Right renal pelvis (tissue), 4 donors: Measurements from ENCODE around the gene SLC18A3. TPM values are rescaled to one million over a fixed set of nuclear protein-coding genes. Genes with fewer than 3 reads are reported as not detected.

Experiments
- DNase-seq, 4 donors: peaks; one replicate each; pipeline ENCODE4 v3.0.0-alpha.2; 2013; ENCODE audit warnings: low read depth in 4 of 4, low spot score in 3 of 4, missing footprints in 1 of 4
- polyA plus RNA-seq, 4 donors: library from polyadenylated mRNA; unstranded; fragments of 120-200 nt; gene quantifications; one replicate each; pipeline ENCODE4 v1.2.1, GENCODE V29; 2013; ENCODE audit not compliant: insufficient read length in 4 of 4

Gene SLC18A3
- polyA plus RNA-seq, 4 donors: not detected

DNA sequence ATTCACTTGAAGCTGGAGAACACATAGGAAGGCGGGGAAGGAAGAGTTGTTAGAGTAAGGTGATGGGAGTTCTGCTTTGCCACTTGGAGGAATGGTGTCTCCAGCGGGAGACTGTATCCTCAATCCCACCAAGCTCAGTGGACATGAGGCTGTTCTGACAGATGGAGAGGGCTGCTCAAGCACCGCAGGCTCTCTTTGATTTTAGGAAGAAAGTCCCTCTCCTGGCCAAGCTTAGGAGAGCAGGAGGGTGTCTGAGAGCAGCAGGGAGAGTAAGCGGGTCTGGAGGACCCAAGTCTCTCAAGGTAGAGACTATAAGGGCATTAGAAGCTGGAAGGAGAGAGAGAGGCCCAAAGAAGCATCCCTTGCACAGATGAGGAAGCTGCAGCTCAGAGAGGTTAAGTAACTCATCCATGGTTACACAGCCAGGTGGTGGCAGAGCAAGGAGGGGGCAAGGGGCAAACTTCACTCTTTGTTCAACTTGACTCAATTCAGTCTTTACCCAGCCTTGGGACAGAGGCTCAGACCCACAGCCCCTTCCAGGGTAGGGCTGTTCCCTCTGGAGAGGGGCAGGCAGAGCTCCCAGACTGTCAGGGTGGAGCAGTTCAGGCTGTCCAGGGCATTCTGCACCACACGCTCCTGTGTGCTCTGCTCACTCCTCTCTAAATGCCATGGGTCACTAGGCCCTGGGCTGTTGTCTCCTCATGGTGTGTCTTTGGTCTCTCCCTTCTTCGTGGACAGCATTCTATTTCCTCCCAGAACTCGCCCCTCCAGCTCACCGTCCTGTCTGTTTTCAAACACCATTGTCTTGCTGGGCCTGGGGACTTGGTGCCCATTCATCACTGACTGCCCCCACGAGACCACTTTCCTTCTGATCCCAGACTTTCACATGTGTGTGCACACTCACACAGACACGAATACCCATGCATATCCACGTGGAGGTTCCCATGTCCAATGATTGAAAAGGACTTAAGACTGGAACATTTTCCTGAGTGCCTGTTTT, 12.6 kb downstream of the SLC18A3 start:
- no peak for DNase-seq

DNA sequence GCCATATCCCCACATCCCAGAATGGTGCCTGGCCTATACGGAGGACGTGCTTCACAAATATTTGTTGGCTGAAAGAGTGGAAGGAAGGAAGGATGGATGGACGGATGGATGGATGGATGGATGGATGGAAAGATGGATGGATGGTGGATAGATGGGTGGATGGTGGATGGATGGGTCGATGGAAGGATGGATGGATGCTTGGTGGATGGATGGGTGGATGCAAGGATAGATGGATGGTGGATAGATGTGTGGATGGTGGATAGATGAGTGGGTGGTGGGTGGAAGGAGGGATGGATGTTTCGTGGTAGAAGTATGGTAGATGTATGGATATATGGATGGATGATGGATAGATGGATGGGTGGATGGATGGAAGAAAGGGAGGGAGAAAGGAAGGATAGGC, 14.5 kb downstream of the SLC18A3 start:
- no peak for DNase-seq

DNA sequence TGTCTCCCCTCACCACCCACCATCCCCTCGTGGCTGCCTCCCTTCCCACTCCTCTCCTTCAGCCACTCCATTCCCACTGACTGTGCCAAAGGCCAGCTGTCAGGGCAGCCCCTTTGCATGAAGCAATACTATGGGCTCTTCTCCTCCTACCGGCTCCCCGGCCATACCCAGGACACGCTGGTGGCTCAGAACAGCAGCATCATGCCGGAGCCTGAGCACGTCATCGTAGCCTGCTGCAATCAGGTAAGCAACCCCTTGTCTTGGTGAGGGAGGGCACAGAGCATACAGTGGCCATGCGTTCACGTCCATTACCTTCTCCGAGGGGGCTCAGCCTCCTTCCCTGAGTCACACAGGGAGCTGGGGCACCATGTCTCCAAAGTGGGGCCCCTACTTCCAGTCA, 15.3 kb downstream of the SLC18A3 start:
- no peak for DNase-seq

DNA sequence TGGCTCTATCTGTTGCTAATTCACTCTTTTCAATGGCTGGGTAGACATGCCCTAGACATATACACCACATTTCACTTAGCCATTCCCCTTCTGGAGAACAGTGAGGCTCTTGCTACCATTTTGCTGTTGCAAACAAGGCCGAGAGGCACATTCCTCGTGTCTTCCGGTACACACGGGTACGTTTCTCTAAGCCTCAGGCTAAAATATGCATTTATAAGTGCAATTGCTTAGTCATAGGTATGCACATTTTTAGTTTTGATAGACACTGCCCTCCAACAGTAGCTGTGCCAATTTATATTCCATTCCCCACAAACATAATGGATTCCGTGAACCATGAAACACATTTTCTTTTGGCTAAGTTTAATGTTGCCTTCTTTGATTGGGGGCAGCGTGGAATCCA, 16.9 kb downstream of the SLC18A3 start:
- DNase-seq: no peak

DNA sequence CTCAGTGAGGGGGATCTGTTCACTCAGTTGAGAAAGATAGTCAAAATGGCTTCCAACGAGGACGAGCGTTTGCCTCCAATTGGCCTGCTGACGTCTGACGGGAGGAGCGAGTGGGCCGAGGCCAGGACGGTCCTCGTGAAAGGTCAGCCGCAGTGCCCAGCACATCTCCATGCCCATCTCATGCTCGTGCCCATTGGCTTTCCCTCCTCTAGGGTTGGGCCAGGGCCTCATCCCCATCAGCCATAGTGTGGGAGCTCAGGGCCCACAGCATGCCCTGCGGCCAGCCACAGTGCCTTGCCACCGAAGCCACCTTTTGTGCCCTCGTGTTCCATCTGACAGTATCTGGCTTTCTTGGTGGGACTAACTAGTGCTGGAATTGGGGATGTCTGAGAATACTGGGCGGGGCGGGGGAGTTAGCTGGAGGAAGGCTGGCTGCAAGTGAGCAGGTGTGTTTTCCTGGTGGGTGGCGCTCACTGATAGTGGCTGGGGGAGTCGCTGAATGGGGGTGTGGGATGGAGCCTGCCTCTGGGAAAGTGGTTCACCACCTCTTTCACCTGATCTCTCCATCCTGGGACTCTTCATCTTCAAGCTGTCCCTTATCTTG, 17.6 kb downstream of the SLC18A3 start:
- no peak for DNase-seq

DNA sequence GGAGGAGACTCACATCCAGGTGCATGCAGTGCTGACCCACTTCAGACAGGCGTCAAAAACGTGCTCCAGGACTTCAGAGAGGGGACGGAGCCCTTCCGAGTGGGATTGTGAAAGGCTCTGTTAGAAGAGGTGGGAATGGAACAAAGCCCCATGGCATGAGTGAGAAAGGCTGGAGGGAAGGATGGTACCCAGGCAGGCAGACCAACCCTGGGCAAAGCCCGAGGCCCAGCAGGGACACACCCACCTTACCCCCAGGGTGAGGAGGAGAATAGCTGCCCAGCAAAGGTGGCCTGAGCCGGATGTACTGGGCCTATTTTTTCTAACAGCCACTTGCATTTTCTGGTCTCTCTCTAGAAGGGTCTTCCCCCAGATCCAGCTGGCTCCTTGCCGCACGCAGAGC, 18.5 kb downstream of the SLC18A3 start:
- no peak for DNase-seq

DNA sequence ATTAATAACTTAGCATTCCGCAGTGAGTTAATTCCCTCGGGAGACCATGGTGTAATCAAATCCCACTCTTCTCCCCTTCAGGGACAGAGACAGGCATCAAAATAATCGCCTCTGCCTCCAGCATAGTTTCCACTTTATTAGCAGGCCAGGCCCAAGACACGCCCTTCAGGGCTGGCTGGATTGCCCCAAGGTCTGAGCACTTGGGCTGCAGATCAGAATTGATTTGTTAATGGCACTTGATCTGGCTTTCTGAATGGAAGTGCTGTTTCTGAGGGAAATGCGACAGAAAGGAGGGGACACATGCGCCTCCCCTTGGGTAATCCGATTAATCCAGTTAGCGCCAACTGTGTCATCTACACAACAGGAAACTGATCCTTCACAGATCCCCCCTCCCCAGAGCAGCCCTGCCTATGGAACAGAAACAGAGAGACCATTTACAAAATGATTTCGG, 19.3 kb downstream of the SLC18A3 start:
- DNase-seq: no peak

DNA sequence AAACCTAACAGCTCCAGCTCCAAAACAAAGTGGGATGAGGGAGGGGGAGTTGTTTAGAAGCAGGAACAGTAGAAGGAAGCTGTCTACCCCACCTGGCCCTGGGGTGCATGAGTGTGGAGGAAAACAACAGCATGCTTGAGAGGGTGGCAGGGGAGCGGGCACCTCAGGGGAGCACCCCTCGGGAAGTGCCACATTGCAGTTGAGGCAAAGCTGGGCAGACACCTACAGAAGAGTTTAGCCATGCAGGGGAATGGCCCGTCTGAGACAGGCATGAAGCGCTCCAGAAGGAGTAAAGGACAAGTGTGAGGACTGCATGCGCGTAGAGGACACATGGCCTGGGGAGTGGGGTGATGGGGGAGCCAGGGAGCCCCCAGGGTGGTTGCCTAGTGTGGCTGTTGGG, 21.9 kb downstream of the SLC18A3 start:
- no peak for DNase-seq

DNA sequence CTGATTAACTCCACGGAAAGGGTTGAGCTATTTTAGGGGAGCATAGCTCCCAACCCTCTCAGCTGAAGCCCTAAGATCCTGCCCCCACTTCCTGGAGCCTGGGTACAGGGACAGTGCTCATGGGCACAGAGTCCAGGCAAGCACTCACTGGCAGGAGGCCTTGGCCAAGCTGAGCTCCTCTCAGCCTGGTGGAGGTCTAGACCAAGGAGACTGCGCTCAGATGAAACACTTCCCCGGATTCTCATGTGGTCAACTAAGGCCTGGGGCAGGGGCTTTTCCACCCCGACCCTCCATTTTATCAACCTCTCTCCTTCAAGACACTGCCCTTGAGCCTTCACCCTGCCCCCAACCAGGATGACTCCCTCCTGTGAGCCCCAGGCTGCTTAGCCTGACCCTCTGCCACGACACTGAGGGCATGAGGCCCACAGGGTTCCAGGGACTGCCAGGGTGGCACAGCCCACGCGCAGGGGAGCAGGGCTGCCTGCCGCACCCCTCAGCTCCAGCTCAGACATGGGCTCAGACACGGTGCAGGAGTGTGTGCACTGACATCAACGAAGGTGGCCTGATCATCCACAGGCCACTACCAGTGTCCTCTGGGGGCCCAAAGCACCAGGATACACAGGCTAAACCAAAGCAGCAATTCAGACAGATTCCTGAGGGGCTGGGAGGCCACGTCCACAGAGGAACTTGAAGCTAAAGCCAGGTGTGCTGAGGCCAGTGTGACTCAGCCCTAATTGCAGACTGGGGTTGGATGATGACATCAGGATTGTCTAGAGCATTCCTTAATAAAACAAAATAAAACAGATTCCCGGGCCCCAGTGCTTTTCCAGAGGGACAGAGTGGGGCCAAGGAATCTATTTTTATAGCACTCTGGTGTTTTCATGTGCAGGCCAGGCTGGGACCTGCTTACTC, 22.6 kb downstream of the SLC18A3 start:
- no peak for DNase-seq

DNA sequence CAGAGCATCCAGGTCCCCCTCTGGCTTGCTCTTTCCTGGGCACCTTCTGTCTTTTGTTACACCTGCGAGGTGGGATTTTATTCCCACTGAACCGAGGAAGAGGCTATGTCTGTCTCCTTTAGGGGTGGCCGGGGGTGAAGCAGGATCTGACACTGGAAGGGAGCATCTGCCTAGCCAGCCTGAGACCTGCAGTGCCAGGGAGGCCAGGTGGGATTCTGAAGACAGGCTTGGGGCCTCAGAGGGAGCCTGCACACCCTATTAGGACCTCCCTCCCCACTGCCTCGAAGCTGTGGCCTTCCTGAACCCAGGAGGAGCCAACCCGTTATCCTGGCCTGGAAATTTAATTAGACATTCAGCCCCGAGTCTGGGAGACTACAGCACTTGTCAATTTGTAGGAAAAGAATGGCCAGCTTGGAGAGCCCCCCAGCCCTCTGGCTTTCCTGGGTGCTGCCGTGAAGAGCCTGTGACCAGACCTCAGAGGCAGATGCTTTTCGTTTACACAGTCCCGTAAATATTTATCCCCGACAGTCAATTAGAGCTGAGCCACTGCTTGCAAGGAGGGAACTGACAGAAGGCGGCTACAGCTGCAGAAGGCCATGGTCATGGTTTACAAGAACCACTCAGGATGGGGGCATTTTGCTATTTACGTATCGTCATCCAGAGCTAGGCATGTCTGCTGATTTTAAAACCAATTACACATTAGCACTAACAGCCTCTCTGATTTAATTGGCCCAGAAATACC, 23.4 kb downstream of the SLC18A3 start:
- no peak for DNase-seq

DNA sequence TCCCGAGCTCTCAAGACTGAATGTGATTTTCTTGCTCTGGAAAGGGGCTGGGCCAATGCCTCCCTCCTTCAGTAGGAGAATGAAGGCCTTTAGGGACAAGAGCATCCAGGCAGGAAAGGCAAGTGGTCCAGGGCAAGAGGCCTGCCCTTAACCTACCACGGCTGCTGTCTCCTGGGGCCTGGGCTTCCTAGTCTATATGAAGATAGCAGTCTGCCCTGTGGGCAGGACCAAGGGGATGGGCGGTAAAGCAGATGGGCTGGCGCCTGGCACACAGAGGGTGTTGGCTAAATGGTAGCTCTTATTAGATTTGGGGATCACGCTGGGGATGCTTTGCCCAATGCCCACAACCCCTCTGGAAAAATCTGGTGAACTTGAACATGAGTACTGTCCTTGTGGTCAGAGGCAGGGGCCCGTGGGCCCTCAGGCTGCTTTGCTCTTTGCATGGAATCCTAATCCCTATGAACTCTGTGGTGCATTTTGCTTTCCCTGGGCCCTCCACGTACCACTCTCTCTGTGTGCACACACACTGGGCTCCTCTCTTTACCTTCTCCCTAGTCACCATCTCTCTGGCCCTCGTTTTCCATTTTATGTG, 24.1 kb downstream of the SLC18A3 start:
- no peak for DNase-seq

DNA sequence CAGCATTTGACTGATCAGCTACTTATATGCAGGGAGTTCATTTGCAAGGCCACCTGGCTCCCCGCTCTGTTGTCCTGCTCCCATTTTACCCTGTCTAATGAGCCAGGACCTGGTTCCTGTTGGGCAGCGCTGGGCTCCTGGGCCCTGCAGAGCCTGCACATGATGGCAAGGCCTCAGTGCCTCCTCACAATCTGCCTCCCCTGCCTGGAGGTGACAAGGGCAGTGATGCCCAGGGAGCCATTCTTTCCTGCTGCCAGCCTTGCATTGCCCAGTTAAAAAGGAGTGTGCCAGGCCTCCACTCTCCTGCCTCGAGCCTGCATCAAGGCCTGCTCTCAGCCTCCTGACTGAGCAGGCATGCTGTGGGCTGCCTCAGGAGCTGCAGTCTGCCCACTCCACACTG, 32.2 kb downstream of the SLC18A3 start:
- DNase-seq: no peak

DNA sequence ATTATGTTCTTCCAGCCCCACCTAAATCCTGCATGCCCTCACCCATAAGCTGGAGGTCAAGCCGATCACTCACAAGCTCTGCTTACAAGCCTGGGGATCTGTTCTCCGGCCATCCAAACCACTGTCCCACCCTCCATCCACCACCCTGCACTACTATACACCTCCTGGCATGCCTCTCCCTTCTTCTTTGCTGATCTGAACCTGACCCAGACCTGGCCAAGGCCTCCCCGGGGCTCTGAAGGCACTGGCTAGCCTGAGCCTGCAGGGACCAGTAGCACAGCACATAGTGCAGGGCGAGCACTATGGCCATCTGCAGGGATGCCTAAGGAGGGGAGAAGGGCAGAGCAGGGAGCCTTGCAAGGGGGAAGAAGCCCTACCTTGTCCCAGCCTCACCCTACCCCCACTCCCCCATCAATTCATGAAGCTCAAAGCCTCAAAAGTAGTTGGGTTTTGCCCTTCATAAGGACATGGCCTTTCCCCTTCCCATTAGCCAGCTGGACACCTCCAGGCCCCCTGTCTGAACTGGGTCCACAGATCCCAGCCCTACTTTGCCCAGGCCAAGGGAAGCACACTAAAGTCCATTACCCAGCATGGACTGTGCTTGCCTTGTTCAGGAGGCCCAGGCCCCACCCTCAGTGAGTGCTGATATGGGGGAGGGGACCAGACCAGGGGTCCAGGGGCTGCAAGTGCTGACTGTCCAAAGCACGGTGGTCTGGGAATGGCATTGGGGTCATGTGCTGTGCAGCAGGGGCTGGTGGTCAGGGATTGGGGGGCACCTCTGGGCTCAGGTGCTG, 33.3 kb downstream of the SLC18A3 start:
- no peak for DNase-seq

DNA sequence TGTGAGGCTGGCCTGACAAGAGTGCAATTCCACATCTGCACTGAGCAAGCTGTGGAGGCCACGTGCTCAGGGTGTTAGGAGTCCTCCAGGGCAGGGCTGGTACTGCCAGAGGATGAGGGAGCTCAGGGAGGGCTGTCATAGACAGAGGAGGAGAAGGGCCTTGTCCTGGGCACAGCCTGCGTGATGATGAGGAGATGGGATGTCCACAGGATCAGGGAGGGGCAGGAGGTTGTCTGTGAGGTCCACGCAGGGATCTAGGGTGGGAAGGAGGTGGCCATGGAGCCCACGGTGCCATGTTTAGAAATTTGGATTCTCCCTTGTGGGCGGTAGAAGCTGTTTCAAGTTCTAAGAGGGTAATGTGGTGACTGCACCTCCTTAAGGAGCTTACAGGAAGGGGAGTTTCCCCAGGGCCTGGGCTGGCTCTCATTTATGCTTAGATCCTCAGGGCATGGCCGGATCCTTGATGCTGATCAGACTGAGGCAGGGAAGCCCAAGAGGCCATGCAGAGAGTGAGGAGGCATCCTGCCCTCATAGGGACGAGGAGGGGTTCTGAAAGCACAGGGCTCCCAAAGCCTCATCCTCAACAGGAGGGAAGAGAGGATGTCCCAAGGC, 34.0 kb downstream of the SLC18A3 start:
- DNase-seq: no peak

DNA sequence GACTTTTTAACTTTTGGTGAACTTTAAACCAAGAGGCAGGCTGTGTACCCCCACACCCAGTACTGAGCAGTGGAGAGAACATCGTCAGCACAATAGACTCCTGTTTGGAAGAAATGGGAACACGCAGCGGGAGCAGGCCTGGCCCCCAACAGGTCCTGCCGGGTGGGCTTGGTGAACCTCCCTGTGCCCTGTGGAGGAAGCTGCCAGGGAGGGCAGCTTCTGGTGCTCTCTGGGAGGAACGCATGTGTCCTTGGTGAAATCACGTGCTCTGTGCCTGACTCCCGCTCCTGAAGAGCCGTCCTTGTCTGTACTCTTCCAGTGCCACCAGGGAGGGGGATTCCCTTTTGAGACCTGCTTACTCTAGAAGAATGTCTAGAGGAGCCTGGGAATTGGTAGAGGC, 35.3 kb downstream of the SLC18A3 start:
- DNase-seq: no peak

DNA sequence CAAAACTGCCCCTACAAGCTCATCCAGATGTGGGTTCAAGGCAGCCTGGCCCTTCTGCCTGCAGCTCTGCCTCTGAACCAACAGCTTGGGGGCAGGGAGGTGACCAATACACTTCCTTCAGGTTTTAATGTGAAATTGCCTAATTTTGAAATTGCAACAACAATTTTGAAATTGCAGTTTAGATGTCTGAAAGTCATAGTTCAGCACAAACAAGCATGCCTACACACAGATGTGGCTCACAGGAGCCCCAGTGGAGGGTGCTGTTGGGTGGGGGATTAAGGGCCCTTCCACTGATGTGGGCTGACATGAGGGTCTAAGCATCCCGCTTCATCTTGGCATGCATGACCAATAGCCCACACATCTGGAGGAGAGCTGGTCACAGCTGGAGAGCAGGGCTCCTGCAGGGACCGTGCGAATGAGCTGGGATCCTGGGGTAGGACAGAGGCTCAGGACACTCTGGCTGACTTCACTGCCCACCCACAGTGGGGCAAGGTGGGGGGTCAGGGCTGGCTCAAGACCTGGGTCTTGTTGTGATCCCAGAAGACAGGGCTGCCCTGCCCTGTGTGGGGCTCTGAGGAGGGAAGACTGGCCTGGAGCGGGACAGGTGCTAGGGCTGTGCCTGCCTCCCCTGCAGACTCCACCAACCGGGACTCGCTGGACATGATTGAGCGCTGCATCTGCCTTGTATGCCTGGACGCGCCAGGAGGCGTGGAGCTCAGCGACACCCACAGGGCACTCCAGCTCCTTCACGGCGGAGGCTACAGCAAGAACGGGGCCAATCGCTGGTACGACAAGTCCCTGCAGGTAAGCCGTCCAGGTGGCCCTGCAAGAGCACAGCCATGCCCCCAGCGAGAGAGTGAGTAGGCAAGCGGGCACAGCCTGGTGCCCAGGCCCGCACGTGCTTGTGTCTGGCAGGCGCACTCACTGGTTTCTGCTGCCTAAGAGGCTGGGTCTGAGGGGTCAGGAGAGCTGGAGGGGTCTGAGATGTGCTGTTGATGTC, 36.1 kb downstream of the SLC18A3 start:
- no peak for DNase-seq

DNA sequence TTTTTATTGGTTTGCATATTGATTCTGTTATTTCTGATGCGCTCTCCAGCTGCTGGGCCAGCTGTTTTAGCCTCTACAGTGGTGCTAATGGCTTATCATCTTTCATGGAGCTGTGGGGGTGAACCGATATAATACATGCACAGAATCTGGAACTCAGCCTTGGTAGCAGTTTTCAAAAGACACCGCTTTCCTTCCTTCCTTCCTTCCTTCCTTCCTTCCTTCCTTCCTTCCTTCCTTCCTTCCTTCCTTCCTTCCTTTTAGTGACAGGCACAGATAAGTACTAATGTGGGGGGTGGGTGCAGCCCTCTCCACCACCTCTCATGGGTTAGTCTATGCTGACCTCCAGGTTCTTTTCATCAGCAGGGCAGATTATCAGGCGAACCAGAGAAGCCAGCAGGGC, 37.4 kb downstream of the SLC18A3 start:
- no peak for DNase-seq
